Measurements from ENCODE around the gene SELP. TPM values are rescaled to one million over a fixed set of nuclear protein-coding genes. Genes with fewer than 3 reads are reported as not detected.

Gene SELP
- total and polyA plus RNA-seq, 8 donors = 0.58 to 17.9 (median 2.5) TPM

DNA sequence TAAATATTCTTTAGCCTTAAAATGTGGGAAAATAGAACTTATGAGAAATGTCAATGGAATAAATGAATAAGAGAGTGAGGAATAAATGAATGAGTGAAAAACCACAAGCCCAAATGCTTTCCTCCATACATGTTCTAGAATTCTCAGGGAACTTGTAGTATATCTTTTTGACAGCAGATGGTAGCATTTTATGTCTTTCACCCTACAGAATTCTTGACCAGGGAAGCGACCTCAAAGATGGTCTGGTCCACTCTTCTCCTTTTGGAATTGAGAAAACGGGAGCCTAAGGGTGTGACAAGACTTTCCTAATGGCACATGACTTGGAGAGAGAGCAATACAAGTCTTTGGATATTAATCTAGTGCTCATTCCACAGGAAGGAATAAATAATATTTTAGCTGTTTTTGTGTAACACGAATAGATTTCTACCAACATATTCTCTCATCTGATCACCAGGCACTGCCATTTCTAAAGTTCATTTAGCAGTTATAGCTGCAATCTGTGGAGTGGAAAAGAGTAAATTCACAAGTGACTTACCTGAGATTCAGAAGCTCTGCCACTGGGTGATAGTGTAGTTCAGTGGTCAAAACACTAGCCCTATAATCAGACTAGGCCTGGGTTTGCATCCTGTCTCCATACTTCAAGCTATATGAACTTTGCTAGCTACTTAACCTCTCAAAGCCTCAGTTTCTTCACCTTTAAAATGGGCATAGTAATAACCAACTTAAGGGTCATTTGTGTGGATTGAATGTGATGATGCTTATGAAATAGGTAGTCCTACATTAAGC lies 28.6 kb downstream of the SELP start:
- H3K27ac ChIP-seq = no peak overlapping the region
- intact Hi-C loops (cut with DNase I; ENCODE audit: low total_unique reads) = loop anchor here (10.0 kb wide), 1 partner anchor 104 kb away; no protein-coding TSS in a partner anchor
- peaks cover 0 to 8% (median 0%) of the 10 kb centered on the region in 3 donors for H3K27me3 ChIP-seq
- no peak overlapping the region for H3K4me3 ChIP-seq
- 27 to 37% (median 35%) methylated on average over 3 of the region's 3 CpGs for WGBS, 5 donors
- H3K36me3 ChIP-seq = no peaks in the 10 kb centered on the region
- DNase-seq = peak in 1 of 2 donors; percentile 36
- no peaks in the 10 kb centered on the region for H3K9me3 ChIP-seq
- H3K4me1 ChIP-seq = no peaks in the 10 kb centered on the region
- TF ChIP-seq, protein P1, sequence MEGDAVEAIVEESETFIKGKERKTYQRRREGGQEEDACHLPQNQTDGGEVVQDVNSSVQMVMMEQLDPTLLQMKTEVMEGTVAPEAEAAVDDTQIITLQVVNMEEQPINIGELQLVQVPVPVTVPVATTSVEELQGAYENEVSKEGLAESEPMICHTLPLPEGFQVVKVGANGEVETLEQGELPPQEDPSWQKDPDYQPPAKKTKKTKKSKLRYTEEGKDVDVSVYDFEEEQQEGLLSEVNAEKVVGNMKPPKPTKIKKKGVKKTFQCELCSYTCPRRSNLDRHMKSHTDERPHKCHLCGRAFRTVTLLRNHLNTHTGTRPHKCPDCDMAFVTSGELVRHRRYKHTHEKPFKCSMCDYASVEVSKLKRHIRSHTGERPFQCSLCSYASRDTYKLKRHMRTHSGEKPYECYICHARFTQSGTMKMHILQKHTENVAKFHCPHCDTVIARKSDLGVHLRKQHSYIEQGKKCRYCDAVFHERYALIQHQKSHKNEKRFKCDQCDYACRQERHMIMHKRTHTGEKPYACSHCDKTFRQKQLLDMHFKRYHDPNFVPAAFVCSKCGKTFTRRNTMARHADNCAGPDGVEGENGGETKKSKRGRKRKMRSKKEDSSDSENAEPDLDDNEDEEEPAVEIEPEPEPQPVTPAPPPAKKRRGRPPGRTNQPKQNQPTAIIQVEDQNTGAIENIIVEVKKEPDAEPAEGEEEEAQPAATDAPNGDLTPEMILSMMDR (IDR thresholded peaks at IDR 0.05) = peak in 2 of 7 experiments; percentile 32 to 39
- TF ChIP-seq POLR2AphosphoS5 (IDR thresholded peaks at IDR 0.05) = no peak

DNA sequence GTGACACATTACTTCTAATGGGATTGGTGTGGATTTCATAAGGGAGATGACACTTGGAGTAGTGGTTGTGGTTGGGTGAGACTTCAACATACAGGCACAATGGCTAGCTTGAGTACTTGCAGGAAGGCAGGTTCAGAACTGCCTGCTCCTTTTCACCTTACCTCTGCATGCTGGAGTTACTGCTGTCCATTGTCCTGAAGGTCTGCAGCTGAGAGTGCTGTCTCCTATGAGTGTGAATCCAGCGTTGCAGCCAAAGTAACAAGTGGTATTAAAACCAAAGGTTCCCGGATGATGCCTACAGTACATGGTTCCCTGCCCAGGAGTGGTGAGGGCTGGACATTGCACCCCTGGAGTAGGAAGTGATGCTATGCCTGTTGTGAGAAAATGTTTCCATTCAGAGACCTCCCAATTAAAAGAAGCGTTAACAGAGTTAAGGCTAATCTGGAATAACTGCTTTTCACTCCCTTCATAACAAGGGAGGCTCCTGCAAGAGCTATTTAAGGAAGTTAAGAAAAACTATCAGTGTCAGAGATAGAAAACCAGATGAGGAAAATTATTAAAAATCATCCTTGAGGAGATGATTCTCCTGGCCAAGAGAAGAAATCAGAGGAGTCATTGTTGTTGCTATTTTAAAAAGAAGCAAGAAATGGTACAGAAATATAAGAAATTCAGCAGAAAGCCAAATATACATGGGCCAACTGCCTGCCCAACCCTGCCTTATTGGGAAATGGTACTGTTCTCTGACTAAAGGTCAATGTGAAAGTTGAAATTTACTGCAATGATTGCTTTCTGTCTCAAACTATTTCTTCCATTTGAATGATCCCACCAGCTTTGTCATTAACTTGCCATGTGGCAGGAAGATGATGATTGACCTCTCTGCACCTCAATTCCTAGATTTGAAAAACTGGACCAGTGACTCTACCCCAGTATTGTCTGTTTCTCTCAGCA lies 33.9 kb downstream of the SELP start:
- Histone ChIP-seq H3K27ac (no peak overlapping the region), H3K4me3 (no peak overlapping the region), H3K4me1 (no peaks in the 10 kb centered on the region), H3K9me3 (no peaks in the 10 kb centered on the region), H3K27me3 (no peaks in the 10 kb centered on the region), H3K36me3 (no peaks in the 10 kb centered on the region)
- DNase-seq = peak in 1 of 2 donors; percentile 77
- TF ChIP-seq EP300 (IDR thresholded peaks at IDR 0.05) (no peak), POLR2A (IDR thresholded peaks at IDR 0.05) (no peak), POLR2AphosphoS5 (IDR thresholded peaks at IDR 0.05) (no peak)
- TF ChIP-seq, protein P1 (IDR thresholded peaks at IDR 0.05) = no peak
- intact Hi-C loops (cut with DNase I; ENCODE audit: low total_unique reads) = no loop called here
- 44 to 63% (median 52%) methylated on average over 3 of the region's 3 CpGs for WGBS, 5 donors

DNA sequence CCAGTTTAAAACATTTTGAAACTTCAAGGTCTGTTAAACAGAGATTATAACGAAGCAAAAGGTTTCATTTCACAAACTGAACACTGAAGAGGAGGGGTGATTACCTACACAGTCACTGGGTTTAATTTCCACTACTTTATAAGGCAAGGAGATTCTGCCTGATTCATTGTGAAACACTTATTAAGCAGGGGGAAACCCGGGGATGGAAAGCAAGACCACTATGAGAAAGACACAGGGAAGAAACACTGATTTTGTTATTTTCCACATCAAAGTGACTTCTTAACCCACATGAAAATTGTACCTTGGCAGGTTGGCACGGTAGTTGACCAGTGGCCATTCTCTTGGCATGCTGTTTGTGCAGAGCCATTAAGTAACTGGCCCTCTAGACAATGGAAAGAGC lies 35.5 kb downstream of the SELP start:
- no peaks in the 10 kb centered on the region for H3K4me1 ChIP-seq
- no peak overlapping the region for H3K27ac ChIP-seq
- H3K9me3 ChIP-seq = no peaks in the 10 kb centered on the region
- H3K36me3 ChIP-seq = no peaks in the 10 kb centered on the region
- H3K27me3 ChIP-seq = no peaks in the 10 kb centered on the region
- 58 to 65% (median 61%) methylated on average over 3 of the region's 3 CpGs for WGBS, 5 donors
- intact Hi-C loops (cut with DNase I; ENCODE audit: low total_unique reads) = no loop called here
- DNase-seq = no peak
- H3K4me3 ChIP-seq = no peak overlapping the region
- TF ChIP-seq POLR2A (IDR thresholded peaks at IDR 0.05) (no peak), POLR2AphosphoS5 (IDR thresholded peaks at IDR 0.05) (no peak), EP300 (IDR thresholded peaks at IDR 0.05) (no peak)
- TF ChIP-seq, protein P1 (IDR thresholded peaks at IDR 0.05) = no peak

DNA sequence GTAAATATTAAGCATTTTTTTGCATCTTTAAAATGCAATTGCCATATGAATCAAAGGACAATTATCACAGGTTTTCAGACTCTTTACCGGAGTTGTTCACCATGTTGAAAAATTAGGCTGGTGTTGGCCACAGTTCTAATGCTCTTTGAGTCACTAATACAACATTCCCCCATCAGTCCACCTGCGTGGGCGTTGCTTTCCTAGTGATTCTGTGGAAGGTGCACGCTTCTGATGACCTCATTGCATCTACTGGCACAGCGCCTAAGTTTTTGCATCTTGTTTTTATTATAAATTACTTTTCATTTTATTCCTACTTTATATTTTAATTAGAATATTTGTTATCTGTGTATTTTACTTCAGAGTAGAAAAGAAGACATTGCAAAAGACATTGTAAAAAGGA lies 39.0 kb downstream of the SELP start:
- 68 to 76% (median 73%) methylated on average over 5 of the region's 5 CpGs for WGBS, 5 donors
- Histone ChIP-seq H3K27ac (no peak overlapping the region), H3K36me3 (no peaks in the 10 kb centered on the region), H3K4me1 (peaks cover 8 to 12% (median 9%) of the 10 kb centered on the region in 4 donors), H3K9me3 (no peaks in the 10 kb centered on the region), H3K27me3 (peaks cover 0 to 5% (median 0%) of the 10 kb centered on the region in 3 donors), H3K4me3 (no peak overlapping the region)
- intact Hi-C loops (cut with DNase I; ENCODE audit: low total_unique reads) = no loop called here
- no peak for DNase-seq
- no peak for TF ChIP-seq POLR2AphosphoS5 (IDR thresholded peaks at IDR 0.05)
- no peak for TF ChIP-seq EP300 (IDR thresholded peaks at IDR 0.05)
- no peak for TF ChIP-seq POLR2A (IDR thresholded peaks at IDR 0.05)
- TF ChIP-seq, protein P1 (IDR thresholded peaks at IDR 0.05) = no peak

Measured in stomach (tissue), 9 donors.